Lower leg skin (tissue), 4 donors: Measurements from ENCODE around the gene ROBO1. TPM values are rescaled to one million over a fixed set of nuclear protein-coding genes. Genes with fewer than 3 reads are reported as not detected.

Source experiments
- DNase-seq, 2 donors: peaks; one replicate each; pipeline ENCODE4 v3.0.0-alpha.2; 2019; ENCODE audit warnings: low spot score in 2 of 2
- H3K4me3 ChIP-seq: fragments of 200-600 bp; sonication (generic); 2 replicates; pipeline ENCODE4 v1.5.1; 2017; ENCODE audit warnings: mild to moderate bottlenecking, low read depth; ENCODE audit not compliant: poor library complexity, severe bottlenecking
- CTCF ChIP-seq, 3 donors: fragments of 450-650 bp; IDR thresholded peaks; one replicate each; pipeline ENCODE4 v1.5.1; 2016; ENCODE audit warnings: antibody characterized with exemption in 3 of 3, mild to moderate bottlenecking in 3 of 3, moderate library complexity in 2 of 3
- POLR2A ChIP-seq, 2 donors: fragments of 450-650 bp; IDR thresholded peaks; one replicate each; pipeline ENCODE4 v1.6.1; 2016 to 2017; ENCODE audit warnings: antibody characterized with exemption in 2 of 2, mild to moderate bottlenecking in 1 of 2, moderate library complexity in 1 of 2
- WGBS, 2 donors: methylation state at CpG; one replicate each; pipeline ENCODE4 v1.1.5; 2018; 5-methylcytosine and 5-hydroxymethylcytosine counted together
- intact Hi-C: fragments of 100-400 bp; cut with DNase I; formaldehyde crosslinking; loops from one replicate; pipeline ENCODE4 v1.15.0; 2023; ENCODE audit warnings: low total_unique reads
- total RNA-seq, 4 donors: library from RNA; depleted of rRNA; stranded (reverse); fragments of >200 nt; gene quantifications; one replicate each; pipeline ENCODE4 v1.1.0, GENCODE V29; 2016

ROBO1 gene
- total RNA-seq, 4 donors from 2014 or later = 26.3 to 60.0 (median 51.0) TPM

- no peak for DNase-seq
- no peak for TF ChIP-seq CTCF (IDR thresholded peaks at IDR 0.05)
- no peak for TF ChIP-seq POLR2A (IDR thresholded peaks at IDR 0.05)
These were observed 1178.7 kb downstream of the ROBO1 start for GRCh38 chr3:78588906-78589621.

GRCh38 chr3:78580681-78581080, 1187.1 kb downstream of the ROBO1 start:
- intact Hi-C loops = no loop called here
- no peak overlapping the region for H3K4me3 ChIP-seq
- 59 to 63% methylated on average over 2 of the region's 2 CpGs for WGBS, 2 donors
- TF ChIP-seq CTCF (IDR thresholded peaks at IDR 0.05) (no peak), POLR2A (IDR thresholded peaks at IDR 0.05) (no peak)
- no peak for DNase-seq

More at GRCh38 chr3:78588906-78589621, 1178.7 kb downstream of the ROBO1 start:
- intact Hi-C loops = no loop called here
- 89 to 96% methylated on average over 3 of the region's 3 CpGs for WGBS, 2 donors
- H3K4me3 ChIP-seq = no peak overlapping the region

- intact Hi-C loops = loop anchor here (5.0 kb wide), 1 partner anchor 871 kb away; no protein-coding TSS in a partner anchor
- WGBS, 2 donors = 38 to 39% methylated on average over 1 of the region's 1 CpG
- TF ChIP-seq CTCF (IDR thresholded peaks at IDR 0.05) (no peak), POLR2A (IDR thresholded peaks at IDR 0.05) (no peak)
These were observed 1196.3 kb downstream of the ROBO1 start for GRCh38 chr3:78571486-78571885.

GRCh38 chr3:78570496-78570895, 1197.3 kb downstream of the ROBO1 start:
- DNase-seq = no peak
- intact Hi-C loops = loop anchor here (5.0 kb wide), 1 partner anchor 872 kb away; no protein-coding TSS in a partner anchor
- no peak for TF ChIP-seq POLR2A (IDR thresholded peaks at IDR 0.05)
- no peak for TF ChIP-seq CTCF (IDR thresholded peaks at IDR 0.05)
- no peak overlapping the region for H3K4me3 ChIP-seq
- WGBS, 2 donors = 58 to 59% methylated on average over 10 of the region's 10 CpGs

More at GRCh38 chr3:78571486-78571885, 1196.3 kb downstream of the ROBO1 start:
- no peak overlapping the region for H3K4me3 ChIP-seq
- DNase-seq = no peak

- no peak for DNase-seq
- H3K4me3 ChIP-seq = no peak overlapping the region
- WGBS, 2 donors = 43 to 51% methylated on average over 6 of the region's 6 CpGs
- TF ChIP-seq POLR2A (IDR thresholded peaks at IDR 0.05) (no peak), CTCF (IDR thresholded peaks at IDR 0.05) (no peak)
- intact Hi-C loops = loop anchor here (5.0 kb wide), 1 partner anchor 872 kb away; no protein-coding TSS in a partner anchor
These were observed 1198.0 kb downstream of the ROBO1 start for GRCh38 chr3:78569804-78570203.
